Mesenchymal stem cell (in vitro differentiated cells and primary cell): ENCODE measurements around the gene THEM4.

Experiments
- DNase-seq: peaks from one replicate; pipeline ENCODE4 v3.0.0-alpha.2; 2013
- H2AFZ ChIP-seq: one replicate; pipeline ENCODE4 v1.6.1; 2013; ENCODE audit warnings: low read depth, mild to moderate bottlenecking, control low read depth, inconsistent platforms, low read length, moderate library complexity
- H2AK5ac ChIP-seq: 2 replicates; pipeline ENCODE4 v1.6.1; 2013; ENCODE audit warnings: low read length, moderate library complexity, mild to moderate bottlenecking, inconsistent platforms; ENCODE audit not compliant: severe bottlenecking
- H2BK120ac ChIP-seq: one replicate; pipeline ENCODE4 v1.6.1; 2013; ENCODE audit warnings: low read depth, mild to moderate bottlenecking, inconsistent platforms, low read length, moderate library complexity
- H2BK12ac ChIP-seq, 2 experiments: one replicate each; pipeline ENCODE4 v1.6.1; 2013; ENCODE audit warnings: inconsistent platforms in 2 of 2, low read length in 2 of 2, mild to moderate bottlenecking in 2 of 2, moderate library complexity in 2 of 2, control low read depth in 1 of 2
- H2BK15ac ChIP-seq: one replicate; pipeline ENCODE4 v1.6.1; 2013; ENCODE audit warnings: mild to moderate bottlenecking, low read depth, inconsistent platforms; ENCODE audit not compliant: poor library complexity, severe bottlenecking
- H2BK5ac ChIP-seq: 2 replicates; pipeline ENCODE4 v1.6.1; 2013; ENCODE audit warnings: low read depth, mild to moderate bottlenecking, low read length, control low read depth, inconsistent platforms; ENCODE audit not compliant: poor library complexity, severe bottlenecking
- H3K14ac ChIP-seq, 2 experiments: one replicate each; pipeline ENCODE4 v1.6.1; 2013; ENCODE audit warnings: inconsistent platforms in 2 of 2, low read length in 2 of 2, control low read depth in 1 of 2, mild to moderate bottlenecking in 1 of 2, moderate library complexity in 1 of 2
- H3K18ac ChIP-seq, 2 experiments: one replicate each; pipeline ENCODE4 v1.6.1; 2013; ENCODE audit warnings: inconsistent platforms in 2 of 2, low read length in 2 of 2, control low read depth in 1 of 2, low read depth in 1 of 2, mild to moderate bottlenecking in 1 of 2
- H3K23ac ChIP-seq, 2 experiments: one replicate each; pipeline ENCODE4 v1.6.1; 2013; ENCODE audit warnings: inconsistent platforms in 2 of 2, low read length in 2 of 2, mild to moderate bottlenecking in 2 of 2, moderate library complexity in 2 of 2, control low read depth in 1 of 2
- H3K27ac ChIP-seq: 2 replicates; pipeline ENCODE4 v1.5.1; 2013; ENCODE audit warnings: mild to moderate bottlenecking, moderate library complexity, low read length, control low read depth, inconsistent platforms; ENCODE audit not compliant: poor library complexity, severe bottlenecking
- H3K27me3 ChIP-seq, 2 experiments: 2 replicates each; pipeline versions ENCODE4 v1.6.1 to v1.7.0; 2013; ENCODE audit warnings: low read length in 2 of 2, mild to moderate bottlenecking in 2 of 2, moderate library complexity in 2 of 2, control low read depth in 1 of 2, inconsistent platforms in 1 of 2; ENCODE audit not compliant: control insufficient read depth in 1 of 2, insufficient read depth in 1 of 2
- H3K36me3 ChIP-seq, 2 experiments: 2 replicates each; pipeline versions ENCODE4 v1.6.1 to v1.7.0; 2013; ENCODE audit warnings: low read length in 2 of 2, control low read depth in 1 of 2, inconsistent platforms in 1 of 2, low read depth in 1 of 2, mild to moderate bottlenecking in 1 of 2; ENCODE audit not compliant: insufficient read depth in 2 of 2, control insufficient read depth in 1 of 2
- H3K4ac ChIP-seq, 2 experiments: one replicate each; pipeline ENCODE4 v1.6.1; 2013; ENCODE audit warnings: inconsistent platforms in 2 of 2, low read length in 2 of 2, mild to moderate bottlenecking in 2 of 2, moderate library complexity in 2 of 2, control low read depth in 1 of 2, low read depth in 1 of 2
- H3K4me1 ChIP-seq: 2 replicates; pipeline ENCODE4 v1.6.1; 2013; ENCODE audit warnings: low read depth, low read length, control low read depth; ENCODE audit not compliant: control insufficient read depth, insufficient read depth
- H3K4me2 ChIP-seq: 2 replicates; pipeline ENCODE4 v1.6.1; 2013; ENCODE audit warnings: low read length, mild to moderate bottlenecking, inconsistent platforms; ENCODE audit not compliant: poor library complexity, severe bottlenecking
- H3K4me3 ChIP-seq, 2 experiments: 2 replicates each; pipeline versions ENCODE4 v1.5.1 to v1.7.0; 2013; ENCODE audit warnings: low read length in 2 of 2, mild to moderate bottlenecking in 2 of 2, control low read depth in 1 of 2, low read depth in 1 of 2; ENCODE audit not compliant: insufficient read depth in 1 of 2
- H3K79me1 ChIP-seq: replicated peaks from 2 replicates; pipeline ENCODE4 v1.6.1; 2013; ENCODE audit warnings: mild to moderate bottlenecking, control low read depth, low read length, inconsistent platforms; ENCODE audit not compliant: poor library complexity, severe bottlenecking
- H3K9ac ChIP-seq: 2 replicates; pipeline ENCODE4 v1.7.0; 2013; ENCODE audit warnings: mild to moderate bottlenecking, low read length, moderate library complexity
- H3K9me3 ChIP-seq: 2 replicates; pipeline ENCODE4 v1.7.0; 2013; ENCODE audit warnings: mild to moderate bottlenecking, low read length; ENCODE audit not compliant: control insufficient read depth
- H4K8ac ChIP-seq: one replicate; pipeline ENCODE4 v1.6.1; 2013; ENCODE audit warnings: inconsistent platforms, mild to moderate bottlenecking, low read length, moderate library complexity
- H4K91ac ChIP-seq: one replicate; pipeline ENCODE4 v1.6.1; 2013; ENCODE audit warnings: mild to moderate bottlenecking, low read length, inconsistent platforms
- WGBS: methylation state at CpG from one replicate; pipeline ENCODE4 v1.1.7; 2013; ENCODE audit warnings: mixed read lengths; 5-methylcytosine and 5-hydroxymethylcytosine counted together

The THEM4 gene

DNA sequence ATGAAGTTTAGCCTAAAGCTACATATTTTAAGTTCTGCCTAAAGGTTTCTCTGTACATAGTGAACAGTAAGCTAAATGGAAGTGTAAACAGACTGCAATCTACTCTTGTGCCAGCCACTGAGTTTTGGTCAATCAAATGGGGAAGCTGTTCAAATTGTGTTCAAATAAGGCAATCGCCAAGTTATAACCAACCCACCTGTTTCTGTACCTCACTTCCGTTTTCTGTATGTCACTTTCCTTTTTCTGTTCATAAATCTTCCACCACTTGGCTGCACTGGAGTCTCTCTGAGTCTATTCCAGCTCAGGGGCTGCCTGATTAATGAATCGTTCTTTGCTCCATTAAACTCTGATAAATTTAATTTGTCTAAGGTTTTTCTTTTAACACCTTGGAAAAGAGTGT lies 10.8 kb upstream of the THEM4 start:
- Histone ChIP-seq H3K14ac (no peak overlapping the region), H3K4me1 (no peaks in the 10 kb centered on the region), H2BK12ac (no peak overlapping the region), H3K9ac (no peak overlapping the region), H3K4me2 (no peak overlapping the region), H2AK5ac (no peak overlapping the region), H3K4ac (no peak overlapping the region), H3K18ac (no peak overlapping the region), H3K4me3 (no peak overlapping the region), H3K27ac (no peak overlapping the region), H4K8ac (no peak overlapping the region), H3K9me3 (no peaks in the 10 kb centered on the region), H3K36me3 (no peaks in the 10 kb centered on the region), H2AFZ (no peak overlapping the region), H3K79me1 (no peaks in the 10 kb centered on the region), H4K91ac (no peak overlapping the region), H2BK5ac (no peak overlapping the region), H3K23ac (no peak overlapping the region), H2BK15ac (no peak overlapping the region), H3K27me3 (peaks cover 0 to 6% of the 10 kb centered on the region in 2 experiments), H2BK120ac (no peak overlapping the region)
- 80% methylated on average over 2 of the region's 3 CpGs for WGBS
- no peak for DNase-seq

GRCh38 chr1:151918819-151919610 lies 9.7 kb upstream of the THEM4 start:
- Histone ChIP-seq H4K8ac (no peak overlapping the region), H3K9me3 (no peaks in the 10 kb centered on the region), H3K27ac (no peak overlapping the region), H3K18ac (no peak overlapping the region), H3K14ac (no peak overlapping the region), H3K79me1 (no peaks in the 10 kb centered on the region), H3K36me3 (no peaks in the 10 kb centered on the region), H2BK15ac (no peak overlapping the region), H3K9ac (no peak overlapping the region), H3K4me3 (no peak overlapping the region), H2AFZ (no peak overlapping the region), H3K4ac (no peak overlapping the region), H2BK120ac (no peak overlapping the region), H3K4me2 (no peak overlapping the region), H4K91ac (no peak overlapping the region), H2AK5ac (no peak overlapping the region), H2BK12ac (no peak overlapping the region), H3K27me3 (peaks cover 0 to 6% of the 10 kb centered on the region in 2 experiments), H3K23ac (no peak overlapping the region), H3K4me1 (no peaks in the 10 kb centered on the region), H2BK5ac (no peak overlapping the region)
- 73% methylated on average over 4 of the region's 6 CpGs for WGBS
- no peak for DNase-seq

DNA sequence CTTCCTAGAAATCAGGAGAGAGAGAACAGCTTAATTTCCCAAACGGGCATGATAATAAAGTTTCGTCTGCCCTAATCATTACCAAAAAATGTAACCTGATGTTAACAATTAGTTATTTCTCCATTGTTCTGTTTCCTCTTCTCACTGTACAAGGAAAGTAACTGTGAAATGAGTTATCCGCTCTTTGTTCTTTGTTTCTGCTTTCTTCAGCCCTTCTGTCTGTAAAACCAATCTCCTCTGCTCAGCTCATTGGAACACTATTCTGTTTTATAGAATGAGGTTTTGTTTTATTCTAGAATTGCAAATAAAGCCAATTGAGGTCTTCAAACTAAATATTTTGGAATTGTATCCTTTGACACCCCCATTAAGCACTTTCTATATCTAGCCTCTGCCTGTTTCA lies 8.8 kb upstream of the THEM4 start:
- H2BK15ac ChIP-seq: no peak overlapping the region
- no peak overlapping the region for H3K18ac ChIP-seq
- H4K8ac ChIP-seq: no peak overlapping the region
- H2AFZ ChIP-seq: no peak overlapping the region
- peaks cover 0 to 6% of the 10 kb centered on the region in 2 experiments for H3K27me3 ChIP-seq
- H3K4me2 ChIP-seq: no peak overlapping the region
- H3K27ac ChIP-seq: no peak overlapping the region
- no peak overlapping the region for H3K4me3 ChIP-seq
- DNase-seq: no peak
- no peak overlapping the region for H3K14ac ChIP-seq
- H2AK5ac ChIP-seq: no peak overlapping the region
- H2BK5ac ChIP-seq: no peak overlapping the region
- no peaks in the 10 kb centered on the region for H3K36me3 ChIP-seq
- H3K79me1 ChIP-seq: no peaks in the 10 kb centered on the region
- H2BK12ac ChIP-seq: no peak overlapping the region
- H3K9ac ChIP-seq: no peak overlapping the region
- H4K91ac ChIP-seq: no peak overlapping the region
- H3K4ac ChIP-seq: no peak overlapping the region
- H3K9me3 ChIP-seq: no peaks in the 10 kb centered on the region
- H3K4me1 ChIP-seq: no peaks in the 10 kb centered on the region
- H3K23ac ChIP-seq: no peak overlapping the region
- 100% methylated on average over 1 of the region's 3 CpGs for WGBS
- no peak overlapping the region for H2BK120ac ChIP-seq

DNA sequence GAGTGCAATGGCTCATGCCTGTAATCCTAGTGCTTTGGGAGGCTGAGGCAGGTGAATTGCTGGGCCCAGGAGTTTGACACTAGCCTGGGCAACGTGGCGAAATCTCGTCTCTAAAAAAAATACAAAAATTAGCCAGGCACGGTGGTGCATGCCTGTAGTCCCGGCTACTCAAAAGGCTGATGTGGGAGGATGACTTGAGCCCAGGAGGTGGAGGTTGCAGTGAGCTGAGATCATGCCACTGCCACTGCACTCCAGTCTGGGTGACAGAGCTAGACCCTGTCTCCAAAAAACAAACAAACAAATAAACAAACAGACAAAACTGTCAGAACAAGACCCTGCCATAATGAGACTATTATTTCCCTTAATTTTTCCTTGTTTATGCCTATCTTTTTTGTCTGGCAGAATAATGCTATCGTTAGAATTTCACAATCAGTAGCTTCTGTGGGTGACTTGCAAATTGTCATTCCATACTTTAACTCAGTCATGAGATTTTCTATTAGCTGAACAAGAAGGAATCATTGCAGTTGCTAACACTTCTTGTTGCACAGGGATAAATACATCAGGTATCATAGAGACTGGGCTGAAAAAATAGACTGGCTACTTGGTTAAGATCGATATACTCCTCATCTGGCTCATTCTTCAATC lies 7.5 kb upstream of the THEM4 start:
- no peak overlapping the region for H2AK5ac ChIP-seq
- no peak overlapping the region for H3K4ac ChIP-seq
- no peak overlapping the region for H3K23ac ChIP-seq
- H3K79me1 ChIP-seq: no peaks in the 10 kb centered on the region
- no peak overlapping the region for H2BK12ac ChIP-seq
- no peak overlapping the region for H4K91ac ChIP-seq
- peaks cover 0 to 6% of the 10 kb centered on the region in 2 experiments for H3K27me3 ChIP-seq
- no peaks in the 10 kb centered on the region for H3K9me3 ChIP-seq
- H2BK120ac ChIP-seq: no peak overlapping the region
- H3K4me2 ChIP-seq: no peak overlapping the region
- H3K14ac ChIP-seq: no peak overlapping the region
- no peak overlapping the region for H2BK15ac ChIP-seq
- no peak overlapping the region for H3K9ac ChIP-seq
- no peak overlapping the region for H3K18ac ChIP-seq
- DNase-seq: no peak
- no peak overlapping the region for H2BK5ac ChIP-seq
- no peak overlapping the region for H3K4me3 ChIP-seq
- no peaks in the 10 kb centered on the region for H3K36me3 ChIP-seq
- no peak overlapping the region for H3K27ac ChIP-seq
- no peaks in the 10 kb centered on the region for H3K4me1 ChIP-seq
- WGBS: 88% methylated on average over 6 of the region's 7 CpGs
- no peak overlapping the region for H2AFZ ChIP-seq
- H4K8ac ChIP-seq: no peak overlapping the region
